ENCODE results near the gene STK25. TPM values are rescaled to one million over a fixed set of nuclear protein-coding genes. Genes with fewer than 3 reads are reported as not detected.

The STK25 gene
- total RNA-seq, 2 donors from 2014 or later, result 35.3 to 95.5 TPM

GRCh38 chr2:241542278-241542605 lies 33.9 kb upstream of the STK25 start:
- Mint-ChIP-seq H3K27ac (no peak overlapping the region), H3K9me3 (no peaks in the 10 kb centered on the region), H3K36me3 (no peaks in the 10 kb centered on the region)
- ATAC-seq (no peak), DNase-seq (ENCODE audit: low spot score in 2 of 2) (no peak)

GRCh38 chr2:241541564-241542277 lies 33.3 kb upstream of the STK25 start:
- H3K36me3 Mint-ChIP-seq, result no peaks in the 10 kb centered on the region
- DNase-seq (ENCODE audit: low spot score in 2 of 2), result no peak
- H3K9me3 Mint-ChIP-seq, result no peaks in the 10 kb centered on the region
- no peak for ATAC-seq
- H3K27ac Mint-ChIP-seq, result no peak overlapping the region

- ATAC-seq, result peak; percentile 40 to 89
- no peak overlapping the region for H3K27ac Mint-ChIP-seq
- no peaks in the 10 kb centered on the region for H3K9me3 Mint-ChIP-seq
- no peaks in the 10 kb centered on the region for H3K36me3 Mint-ChIP-seq
- peak in 1 of 2 donors; percentile 70 for DNase-seq (ENCODE audit: low spot score in 2 of 2)
These were observed 32.6 kb upstream of the STK25 start for GRCh38 chr2:241540771-241541561.

- no peaks in the 10 kb centered on the region for H3K9me3 Mint-ChIP-seq
- ATAC-seq (no peak), DNase-seq (ENCODE audit: low spot score in 2 of 2) (no peak)
- H3K36me3 Mint-ChIP-seq, result no peaks in the 10 kb centered on the region
- no peak overlapping the region for H3K27ac Mint-ChIP-seq
These were observed 32.0 kb upstream of the STK25 start for GRCh38 chr2:241540401-241540770.

GRCh38 chr2:241539616-241540374 lies 31.4 kb upstream of the STK25 start:
- H3K9me3 Mint-ChIP-seq, result no peaks in the 10 kb centered on the region
- no peak overlapping the region for H3K27ac Mint-ChIP-seq
- ATAC-seq, result no peak
- DNase-seq (ENCODE audit: low spot score in 2 of 2), result no peak
- H3K36me3 Mint-ChIP-seq, result no peaks in the 10 kb centered on the region

- Mint-ChIP-seq H3K36me3 (no peaks in the 10 kb centered on the region), H3K27ac (no peak overlapping the region), H3K9me3 (no peaks in the 10 kb centered on the region)
- DNase-seq (ENCODE audit: low spot score in 2 of 2) (no peak), ATAC-seq (no peak)
These were observed 30.6 kb upstream of the STK25 start for GRCh38 chr2:241538838-241539615.

GRCh38 chr2:241535871-241536655 lies 27.7 kb upstream of the STK25 start:
- no peaks in the 10 kb centered on the region for H3K36me3 Mint-ChIP-seq
- peak overlapping the region in 1 of 2 donors; percentile 44 for H3K27ac Mint-ChIP-seq
- DNase-seq (ENCODE audit: low spot score in 2 of 2), result no peak
- no peak for ATAC-seq
- no peaks in the 10 kb centered on the region for H3K9me3 Mint-ChIP-seq

GRCh38 chr2:241534701-241535375 lies 26.5 kb upstream of the STK25 start:
- no peaks in the 10 kb centered on the region for H3K9me3 Mint-ChIP-seq
- ATAC-seq (no peak), DNase-seq (ENCODE audit: low spot score in 2 of 2) (no peak)
- no peak overlapping the region for H3K27ac Mint-ChIP-seq
- H3K36me3 Mint-ChIP-seq, result no peaks in the 10 kb centered on the region

GRCh38 chr2:241534293-241534692 lies 25.9 kb upstream of the STK25 start:
- ATAC-seq (no peak), DNase-seq (ENCODE audit: low spot score in 2 of 2) (no peak)
- H3K9me3 Mint-ChIP-seq, result no peaks in the 10 kb centered on the region
- no peaks in the 10 kb centered on the region for H3K36me3 Mint-ChIP-seq
- H3K27ac Mint-ChIP-seq, result peak overlapping the region in 1 of 2 donors; percentile 79

- Mint-ChIP-seq H3K36me3 (no peaks in the 10 kb centered on the region), H3K27ac (no peak overlapping the region), H3K9me3 (no peaks in the 10 kb centered on the region)
- ATAC-seq (no peak), DNase-seq (ENCODE audit: low spot score in 2 of 2) (no peak)
These were observed 24.6 kb upstream of the STK25 start for GRCh38 chr2:241532733-241533601.

- Mint-ChIP-seq H3K9me3 (no peaks in the 10 kb centered on the region), H3K36me3 (no peaks in the 10 kb centered on the region), H3K27ac (no peak overlapping the region)
- DNase-seq (ENCODE audit: low spot score in 2 of 2) (no peak), ATAC-seq (no peak)
These were observed 23.8 kb upstream of the STK25 start for GRCh38 chr2:241532168-241532567.

GRCh38 chr2:241531161-241531722 lies 22.9 kb upstream of the STK25 start:
- no peaks in the 10 kb centered on the region for H3K36me3 Mint-ChIP-seq
- ATAC-seq, result no peak
- H3K9me3 Mint-ChIP-seq, result peaks cover 0 to 4% of the 10 kb centered on the region in 2 donors

GRCh38 chr2:241530571-241530970 lies 22.2 kb upstream of the STK25 start:
- ATAC-seq (no peak), DNase-seq (ENCODE audit: low spot score in 2 of 2) (no peak)
- H3K36me3 Mint-ChIP-seq, result no peaks in the 10 kb centered on the region
- no peak overlapping the region for H3K27ac Mint-ChIP-seq
- H3K9me3 Mint-ChIP-seq, result peaks cover 0 to 7% of the 10 kb centered on the region in 2 donors

More at GRCh38 chr2:241531161-241531722, 22.9 kb upstream of the STK25 start:
- H3K27ac Mint-ChIP-seq, result no peak overlapping the region
- DNase-seq (ENCODE audit: low spot score in 2 of 2), result no peak

All from activated naive CD4-positive, alpha-beta T cell treated with anti-CD3 and anti-CD28 coated beads, Interleukin-2, amount 50 U/mL, for 72 hours (primary cell).